Cortex of kidney (tissue), 1 donor: Measurements from ENCODE around the gene SMIM21.

Experiments used
- DNase-seq: peaks from one replicate; lab custom pipeline; 2025; lab: John Stamatoyannopoulos, UW

Gene SMIM21

GRCh38 chr18:75376004-75376403 lies 51.5 kb downstream of the SMIM21 start:
- DNase-seq: no peak

DNA sequence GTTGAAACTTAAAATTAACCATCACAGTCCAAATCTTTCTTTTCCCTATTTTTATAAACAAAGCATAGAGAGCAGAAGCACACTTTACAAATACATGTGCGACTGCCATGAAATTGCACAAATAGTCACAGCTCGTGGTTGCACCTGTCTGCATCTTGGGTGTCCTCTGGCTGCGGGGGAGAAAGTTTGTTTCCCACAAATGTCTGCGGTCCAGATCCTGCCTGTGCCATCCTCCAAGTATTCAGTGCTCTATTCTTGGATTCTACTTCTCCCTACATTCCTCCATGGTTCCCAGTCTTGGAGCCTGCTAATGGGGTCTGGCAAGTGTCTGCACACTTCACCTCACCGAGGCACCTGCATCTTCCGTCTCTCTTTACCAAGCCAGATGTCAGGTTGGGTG lies 52.2 kb downstream of the SMIM21 start:
- DNase-seq: no peak

GRCh38 chr18:75374466-75374865 lies 53.0 kb downstream of the SMIM21 start:
- DNase-seq: no peak

GRCh38 chr18:75369026-75369721 lies 58.3 kb downstream of the SMIM21 start:
- no peak for DNase-seq

GRCh38 chr18:75365837-75366236 lies 61.7 kb downstream of the SMIM21 start:
- DNase-seq: no peak

GRCh38 chr18:75365254-75365629 lies 62.3 kb downstream of the SMIM21 start:
- no peak for DNase-seq

GRCh38 chr18:75364512-75365253 lies 62.8 kb downstream of the SMIM21 start:
- no peak for DNase-seq

GRCh38 chr18:75363446-75364225 lies 63.9 kb downstream of the SMIM21 start:
- no peak for DNase-seq

DNA sequence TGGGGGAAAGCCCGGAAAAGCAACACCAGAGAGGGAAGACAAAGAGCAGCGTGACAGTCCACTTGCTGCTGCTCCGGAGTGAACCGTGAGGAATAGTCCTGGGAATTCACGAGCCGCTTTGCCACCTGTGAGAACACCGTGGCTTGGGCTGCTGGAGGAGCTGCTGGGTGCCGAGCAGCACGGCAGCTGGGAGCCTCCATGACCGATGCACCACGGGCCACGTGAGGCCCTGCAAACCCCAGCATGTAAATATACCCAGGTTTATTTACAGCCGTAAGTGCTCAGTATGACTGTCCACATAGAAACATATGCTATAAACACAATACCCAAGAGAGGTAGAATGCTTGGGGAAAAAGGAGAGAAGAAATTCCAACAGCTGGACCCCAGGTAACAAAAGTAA lies 65.1 kb downstream of the SMIM21 start:
- no peak for DNase-seq

DNA sequence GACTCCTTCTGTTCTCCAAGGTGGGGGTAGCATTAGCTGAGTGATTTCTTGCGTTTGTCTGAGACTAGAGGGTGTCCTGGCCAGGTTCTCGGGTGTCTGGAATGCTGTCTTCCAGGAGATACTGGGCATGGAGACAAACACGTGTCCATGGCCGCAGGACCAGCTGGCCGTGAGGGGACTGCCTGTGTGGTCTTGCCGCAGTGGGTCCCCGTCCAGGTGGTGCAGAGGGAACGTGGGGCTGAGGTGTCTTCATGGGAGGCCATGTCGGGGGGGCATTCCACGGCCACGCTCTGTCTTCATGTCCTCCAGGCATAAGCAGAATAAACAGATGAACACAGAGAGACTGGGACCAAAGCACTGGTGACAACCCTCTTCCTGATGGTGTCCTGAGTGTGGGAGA lies 66.6 kb downstream of the SMIM21 start:
- no peak for DNase-seq

DNA sequence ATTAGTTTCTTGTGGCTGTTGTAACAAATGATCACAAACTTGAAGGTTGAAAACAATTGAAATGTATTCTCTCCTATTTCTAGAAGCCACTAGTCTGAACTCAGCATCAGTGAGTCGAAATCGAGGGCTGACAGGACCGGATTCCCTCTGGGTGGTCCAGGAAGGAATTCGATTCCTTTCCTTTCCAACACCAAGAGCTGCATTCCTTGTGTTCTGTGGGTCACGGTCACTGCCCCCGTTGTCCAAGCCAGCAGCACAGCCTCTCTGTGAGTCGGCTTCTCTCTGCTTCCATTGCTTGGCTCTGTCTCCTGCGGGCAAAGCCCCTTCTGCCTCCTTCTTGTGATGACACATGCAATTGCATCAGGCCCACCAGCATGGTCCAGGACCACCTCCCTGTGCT lies 67.3 kb downstream of the SMIM21 start:
- no peak for DNase-seq
